ENCODE results near the gene SNAPC4.

The SNAPC4 gene

GRCh38 chr9:136442265-136442664 is 42.3 kb upstream of the SNAPC4 start:
- Histone ChIP-seq H3K4me1 (peaks cover 46 to 82% (median 77%) of the 10 kb centered on the region in 10 experiments), H3K36me3 (peaks cover 46 to 69% (median 59%) of the 10 kb centered on the region in 11 experiments), H3K27me3 (no peaks in the 10 kb centered on the region), H3K4me3 (peak overlapping the region in 1 of 10 experiments; percentile 25; a peak in 3 of 20 replicates), H4K20me1 (peaks cover 59 to 97% (median 92%) of the 10 kb centered on the region in 11 experiments), H3K9me3 (replicated peaks in 1 of 11) (no peaks in the 10 kb centered on the region), H3K27ac (peak overlapping the region in 9 of 11 experiments; percentile 22 to 83 (median 62); a peak in 17 of 22 replicates), H3K4me2 (peak overlapping the region; percentile 87 to 100 (median 98)), H3K9ac (peak overlapping the region; percentile 15 to 95 (median 50); a peak in 19 of 22 replicates)
- TF ChIP-seq Cebpa-rat (IDR thresholded peaks at IDR 0.05) = no peak

DNA sequence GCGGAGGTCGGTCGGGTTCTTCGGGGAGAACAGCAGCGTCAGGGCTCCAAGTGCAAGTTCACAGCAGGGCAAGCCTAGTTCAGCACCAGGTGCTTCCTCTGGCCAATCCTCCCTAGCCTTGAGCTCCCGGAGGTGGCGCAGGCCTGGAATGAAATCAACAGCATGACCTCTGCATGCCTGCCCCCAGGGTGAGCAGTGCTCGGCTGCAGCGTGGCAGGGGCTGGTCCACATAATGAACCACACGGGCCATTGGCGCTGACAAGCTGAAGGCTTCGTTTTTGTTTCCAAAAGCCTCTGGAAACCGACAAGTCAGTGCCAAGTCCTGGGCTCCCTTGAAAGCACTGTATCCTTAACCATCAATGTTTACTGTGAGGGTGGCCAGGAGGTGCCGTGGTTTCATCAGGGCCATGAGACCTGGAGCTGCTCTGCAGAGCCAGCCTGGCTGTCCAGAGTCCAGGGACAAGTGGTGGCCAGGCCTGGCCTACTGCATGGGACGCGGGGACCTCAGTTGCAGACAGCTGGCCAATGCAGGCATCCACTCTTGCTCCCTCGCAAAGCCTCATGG is 41.8 kb upstream of the SNAPC4 start:
- Histone ChIP-seq H3K9me3 (replicated peaks in 1 of 11) (no peaks in the 10 kb centered on the region), H3K27ac (peak overlapping the region in 9 of 11 experiments; percentile 22 to 83 (median 62); a peak in 18 of 22 replicates), H3K9ac (peak overlapping the region in 9 of 11 experiments; percentile 44 to 95 (median 50); a peak in 18 of 22 replicates), H3K27me3 (no peaks in the 10 kb centered on the region), H4K20me1 (peaks cover 59 to 97% (median 92%) of the 10 kb centered on the region in 11 experiments), H3K4me1 (peaks cover 51 to 82% (median 77%) of the 10 kb centered on the region in 10 experiments), H3K4me3 (peak overlapping the region in 2 of 10 experiments; percentile 7 to 25; a peak in 3 of 20 replicates), H3K4me2 (peak overlapping the region; percentile 87 to 100 (median 98)), H3K36me3 (peaks cover 44 to 69% (median 57%) of the 10 kb centered on the region in 11 experiments)
- no peak for TF ChIP-seq Cebpa-rat (IDR thresholded peaks at IDR 0.05)

DNA sequence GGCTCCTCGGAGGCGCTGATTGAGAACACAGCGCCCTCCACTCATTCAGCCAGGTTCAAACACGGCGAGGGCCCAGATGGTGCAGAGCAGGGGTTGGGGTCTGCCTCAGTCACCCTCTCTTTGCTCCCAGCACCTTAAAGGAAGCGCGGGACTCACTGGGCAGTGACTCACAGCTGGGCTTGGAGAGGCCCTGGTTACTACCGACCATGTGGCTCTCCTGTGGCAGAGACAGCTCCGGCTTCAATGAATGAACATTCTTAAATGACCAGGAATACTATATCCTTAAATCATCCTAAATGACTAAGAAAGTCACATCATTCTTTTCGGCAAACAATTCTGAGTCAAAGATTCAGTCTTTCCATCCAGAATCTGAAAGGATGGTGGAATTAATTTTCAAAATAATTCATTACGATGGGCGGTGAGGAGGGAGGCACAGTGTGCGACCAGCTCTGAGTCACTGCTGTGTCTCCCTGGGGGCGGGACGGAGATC is 41.3 kb upstream of the SNAPC4 start:
- H3K9me3 ChIP-seq (replicated peaks in 1 of 11) = no peaks in the 10 kb centered on the region
- H3K4me3 ChIP-seq = peak overlapping the region in 3 of 10 experiments; percentile 1 to 10 (median 6); a peak in 2 of 20 replicates
- H4K20me1 ChIP-seq = peaks cover 63 to 97% (median 92%) of the 10 kb centered on the region in 11 experiments
- H3K4me2 ChIP-seq = peak overlapping the region; percentile 87 to 100 (median 98)
- peaks cover 41 to 69% (median 55%) of the 10 kb centered on the region in 11 experiments for H3K36me3 ChIP-seq
- H3K9ac ChIP-seq = peak overlapping the region in 9 of 11 experiments; percentile 44 to 95 (median 53); a peak in 16 of 22 replicates
- H3K4me1 ChIP-seq = peaks cover 56 to 82% (median 77%) of the 10 kb centered on the region in 10 experiments
- H3K27ac ChIP-seq = peak overlapping the region in 9 of 11 experiments; percentile 26 to 83 (median 61); a peak in 16 of 22 replicates
- TF ChIP-seq Cebpa-rat (IDR thresholded peaks at IDR 0.05) = no peak
- no peaks in the 10 kb centered on the region for H3K27me3 ChIP-seq

- no peak for TF ChIP-seq Cebpa-rat (IDR thresholded peaks at IDR 0.05)
- Histone ChIP-seq H3K9me3 (replicated peaks in 1 of 11) (no peaks in the 10 kb centered on the region), H3K4me1 (peaks cover 59 to 75% (median 73%) of the 10 kb centered on the region in 10 experiments), H3K36me3 (peaks cover 33 to 67% (median 51%) of the 10 kb centered on the region in 11 experiments), H3K9ac (peak within 1 kb of the TSS; percentile 85 to 97 (median 90)), H3K27me3 (no peaks in the 10 kb centered on the region), H3K4me3 (peak within 1 kb of the TSS; percentile 83 to 97 (median 94)), H3K27ac (peak within 1 kb of the TSS; percentile 72 to 90 (median 85)), H3K4me2 (peak within 1 kb of the TSS; percentile 87 to 100 (median 98)), H4K20me1 (peaks cover 68 to 97% (median 92%) of the 10 kb centered on the region in 11 experiments)
Measured at GRCh38 chr9:136439481-136440408, 39.8 kb upstream of the SNAPC4 start, which contains the start of gene INPP5E. Gene INPP5E (minus strand): TSS chr9:136439845. CDS start chr9:136439419, 426 bp downstream.

- peaks cover 59 to 70% (median 67%) of the 10 kb centered on the region in 10 experiments for H3K4me1 ChIP-seq
- peak overlapping the region; percentile 83 to 97 (median 94) for H3K4me3 ChIP-seq
- no peaks in the 10 kb centered on the region for H3K9me3 ChIP-seq (replicated peaks in 1 of 11)
- H3K27me3 ChIP-seq = no peaks in the 10 kb centered on the region
- peak overlapping the region; percentile 87 to 100 (median 98) for H3K4me2 ChIP-seq
- peak overlapping the region; percentile 85 to 97 (median 90) for H3K9ac ChIP-seq
- H4K20me1 ChIP-seq = peaks cover 77 to 97% (median 92%) of the 10 kb centered on the region in 11 experiments
- no peak for TF ChIP-seq Cebpa-rat (IDR thresholded peaks at IDR 0.05)
- peaks cover 24 to 67% (median 47%) of the 10 kb centered on the region in 11 experiments for H3K36me3 ChIP-seq
- H3K27ac ChIP-seq = peak overlapping the region; percentile 72 to 90 (median 85)
Measured at GRCh38 chr9:136438548-136439480, 38.8 kb upstream of the SNAPC4 start.

- no peak for TF ChIP-seq Cebpa-rat (IDR thresholded peaks at IDR 0.05)
- peak overlapping the region; percentile 85 to 97 (median 90) for H3K9ac ChIP-seq
- no peaks in the 10 kb centered on the region for H3K9me3 ChIP-seq (replicated peaks in 1 of 11)
- peak overlapping the region; percentile 83 to 97 (median 94) for H3K4me3 ChIP-seq
- peaks cover 81 to 97% (median 93%) of the 10 kb centered on the region in 11 experiments for H4K20me1 ChIP-seq
- no peaks in the 10 kb centered on the region for H3K27me3 ChIP-seq
- H3K36me3 ChIP-seq = peaks cover 22 to 67% (median 47%) of the 10 kb centered on the region in 11 experiments
- peak overlapping the region; percentile 87 to 100 (median 98) for H3K4me2 ChIP-seq
- peak overlapping the region in 10 of 11 experiments; percentile 72 to 90 (median 86); a peak in 17 of 22 replicates for H3K27ac ChIP-seq
- H3K4me1 ChIP-seq = peaks cover 56 to 62% (median 59%) of the 10 kb centered on the region in 10 experiments
Measured at GRCh38 chr9:136437839-136438547, 38.0 kb upstream of the SNAPC4 start.

DNA sequence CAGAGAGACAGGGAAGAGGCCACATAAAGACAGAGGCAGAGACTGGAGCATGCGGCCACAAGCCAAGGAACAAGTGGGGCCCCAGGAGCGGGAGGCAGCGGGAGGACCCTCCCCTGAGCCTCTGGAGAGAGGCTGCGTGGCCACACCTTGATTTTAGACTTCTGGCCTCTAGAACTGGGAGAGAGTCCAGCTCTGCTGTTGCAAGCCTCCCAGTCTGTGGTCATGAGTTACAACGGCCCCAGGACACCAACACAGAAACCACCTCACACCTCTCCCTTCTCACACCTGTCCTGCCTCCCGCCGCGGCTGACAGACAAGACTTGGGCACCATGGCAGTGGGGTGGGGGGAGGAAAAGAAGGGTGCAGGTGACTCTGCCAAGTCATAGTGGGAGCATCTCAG is 37.5 kb upstream of the SNAPC4 start:
- Histone ChIP-seq H3K4me3 (peak overlapping the region; percentile 83 to 97 (median 94)), H3K27me3 (no peaks in the 10 kb centered on the region), H3K27ac (peak overlapping the region in 1 of 11 experiments; percentile 89; a peak in 1 of 22 replicates), H3K4me1 (peaks cover 50 to 56% (median 53%) of the 10 kb centered on the region in 10 experiments), H4K20me1 (peaks cover 77 to 97% (median 93%) of the 10 kb centered on the region in 11 experiments), H3K4me2 (peak overlapping the region; percentile 87 to 100 (median 98)), H3K9ac (peak overlapping the region; percentile 85 to 97 (median 90); a peak in 21 of 22 replicates), H3K9me3 (replicated peaks in 1 of 11) (no peaks in the 10 kb centered on the region), H3K36me3 (peaks cover 27 to 67% (median 47%) of the 10 kb centered on the region in 11 experiments)
- no peak for TF ChIP-seq Cebpa-rat (IDR thresholded peaks at IDR 0.05)
